Measurements from ENCODE around the gene CANT1. TPM values are rescaled to one million over a fixed set of nuclear protein-coding genes. Genes with fewer than 3 reads are reported as not detected.
"Not testable (repeated sequence)": the region's sequence is repeated elsewhere in the genome, so short reads cannot be mapped to it uniquely, and the experiment has no call there.

CANT1 gene
- total and polyA plus RNA-seq, 2 donors: 18.5 to 20.2 TPM

- no peak overlapping the region for H3K4me3 ChIP-seq (ENCODE audit: low read length in 2 of 2)
- 90% methylated on average over 29 of the region's 29 CpGs for WGBS
- no peak overlapping the region for H3K27ac ChIP-seq (ENCODE audit: low read depth in 1 of 2, low read length in 1 of 2)
- peaks cover 1 to 17% of the 10 kb centered on the region in 2 donors for H3K9me3 ChIP-seq (ENCODE audit: control insufficient read depth in 2 of 2, insufficient read depth in 1 of 2, low read length in 1 of 2)
- H3K4me1 ChIP-seq (ENCODE audit: control insufficient read depth in 2 of 2, insufficient read depth in 2 of 2, low read length in 2 of 2): peaks cover 0 to 3% of the 10 kb centered on the region in 2 donors
- H3K36me3 ChIP-seq (ENCODE audit: control insufficient read depth in 2 of 2, insufficient read depth in 2 of 2, low read length in 1 of 2): no peaks in the 10 kb centered on the region
- no peak for DNase-seq (ENCODE audit: low read depth in 6 of 9, low spot score in 9 of 9)
- H3K27me3 ChIP-seq (ENCODE audit: control insufficient read depth in 2 of 2, insufficient read depth in 1 of 2, low read length in 1 of 2): peaks cover 0 to 7% of the 10 kb centered on the region in 2 donors
These were observed 55.9 kb downstream of the CANT1 start for GRCh38 chr17:78953356-78954350.

- peaks cover 0 to 7% of the 10 kb centered on the region in 2 donors for H3K27me3 ChIP-seq (ENCODE audit: control insufficient read depth in 2 of 2, insufficient read depth in 1 of 2, low read length in 1 of 2)
- DNase-seq (ENCODE audit: low read depth in 6 of 9, low spot score in 9 of 9): no peak
- no peak overlapping the region for H3K27ac ChIP-seq (ENCODE audit: low read depth in 1 of 2, low read length in 1 of 2)
- H3K4me1 ChIP-seq (ENCODE audit: control insufficient read depth in 2 of 2, insufficient read depth in 2 of 2, low read length in 2 of 2): peaks cover 0 to 3% of the 10 kb centered on the region in 2 donors
- H3K9me3 ChIP-seq (ENCODE audit: control insufficient read depth in 2 of 2, insufficient read depth in 1 of 2, low read length in 1 of 2): peaks cover 1 to 17% of the 10 kb centered on the region in 2 donors
- no peak overlapping the region for H3K4me3 ChIP-seq (ENCODE audit: low read length in 2 of 2)
- no peaks in the 10 kb centered on the region for H3K36me3 ChIP-seq (ENCODE audit: control insufficient read depth in 2 of 2, insufficient read depth in 2 of 2, low read length in 1 of 2)
- 93% methylated on average over 10 of the region's 10 CpGs for WGBS
These were observed 56.9 kb downstream of the CANT1 start for GRCh38 chr17:78952706-78953105.

GRCh38 chr17:78951967-78952551 lies 57.5 kb downstream of the CANT1 start:
- 83% methylated on average over 12 of the region's 12 CpGs for WGBS
- Histone ChIP-seq H3K27me3 (ENCODE audit: control insufficient read depth in 2 of 2, insufficient read depth in 1 of 2, low read length in 1 of 2) (peaks cover 0 to 7% of the 10 kb centered on the region in 2 donors), H3K4me3 (ENCODE audit: low read length in 2 of 2) (no peak overlapping the region), H3K27ac (ENCODE audit: low read depth in 1 of 2, low read length in 1 of 2) (no peak overlapping the region), H3K9me3 (ENCODE audit: control insufficient read depth in 2 of 2, insufficient read depth in 1 of 2, low read length in 1 of 2) (peaks cover 1 to 17% of the 10 kb centered on the region in 2 donors), H3K36me3 (ENCODE audit: control insufficient read depth in 2 of 2, insufficient read depth in 2 of 2, low read length in 1 of 2) (no peaks in the 10 kb centered on the region), H3K4me1 (ENCODE audit: control insufficient read depth in 2 of 2, insufficient read depth in 2 of 2, low read length in 2 of 2) (peaks cover 0 to 7% of the 10 kb centered on the region in 2 donors)
- no peak for DNase-seq (ENCODE audit: low read depth in 6 of 9, low spot score in 9 of 9)

GRCh38 chr17:78950870-78951269 lies 58.7 kb downstream of the CANT1 start:
- no peaks in the 10 kb centered on the region for H3K36me3 ChIP-seq (ENCODE audit: control insufficient read depth in 2 of 2, insufficient read depth in 2 of 2, low read length in 1 of 2)
- 95% methylated on average over 2 of the region's 2 CpGs for WGBS
- DNase-seq (ENCODE audit: low read depth in 6 of 9, low spot score in 9 of 9): no peak

GRCh38 chr17:78947235-78948149 lies 62.1 kb downstream of the CANT1 start:
- WGBS: 90% methylated on average over 18 of the region's 18 CpGs
- Histone ChIP-seq H3K4me3 (ENCODE audit: low read length in 2 of 2) (no peak overlapping the region), H3K27me3 (ENCODE audit: control insufficient read depth in 2 of 2, insufficient read depth in 1 of 2, low read length in 1 of 2) (no peaks in the 10 kb centered on the region), H3K4me1 (ENCODE audit: control insufficient read depth in 2 of 2, insufficient read depth in 2 of 2, low read length in 2 of 2) (peaks cover 0 to 16% of the 10 kb centered on the region in 2 donors), H3K9me3 (ENCODE audit: control insufficient read depth in 2 of 2, insufficient read depth in 1 of 2, low read length in 1 of 2) (peaks cover 1 to 17% of the 10 kb centered on the region in 2 donors), H3K27ac (ENCODE audit: low read depth in 1 of 2, low read length in 1 of 2) (no peak overlapping the region), H3K36me3 (ENCODE audit: control insufficient read depth in 2 of 2, insufficient read depth in 2 of 2, low read length in 1 of 2) (no peaks in the 10 kb centered on the region)
- DNase-seq (ENCODE audit: low read depth in 6 of 9, low spot score in 9 of 9): no peak

More at GRCh38 chr17:78950870-78951269, 58.7 kb downstream of the CANT1 start:
- H3K9me3 ChIP-seq (ENCODE audit: control insufficient read depth in 2 of 2, insufficient read depth in 1 of 2, low read length in 1 of 2): peaks cover 1 to 17% of the 10 kb centered on the region in 2 donors
- H3K4me1 ChIP-seq (ENCODE audit: control insufficient read depth in 2 of 2, insufficient read depth in 2 of 2, low read length in 2 of 2): peaks cover 0 to 7% of the 10 kb centered on the region in 2 donors
- peaks cover 0 to 4% of the 10 kb centered on the region in 2 donors for H3K27me3 ChIP-seq (ENCODE audit: control insufficient read depth in 2 of 2, insufficient read depth in 1 of 2, low read length in 1 of 2)
- H3K4me3 ChIP-seq (ENCODE audit: low read length in 2 of 2): no peak overlapping the region
- no peak overlapping the region for H3K27ac ChIP-seq (ENCODE audit: low read depth in 1 of 2, low read length in 1 of 2)

- WGBS: 92% methylated on average over 8 of the region's 8 CpGs
- no peak overlapping the region for H3K4me3 ChIP-seq (ENCODE audit: low read length in 2 of 2)
- no peak for DNase-seq (ENCODE audit: low read depth in 6 of 9, low spot score in 9 of 9)
- H3K36me3 ChIP-seq (ENCODE audit: control insufficient read depth in 2 of 2, insufficient read depth in 2 of 2, low read length in 1 of 2): no peaks in the 10 kb centered on the region
- peaks cover 1 to 12% of the 10 kb centered on the region in 2 donors for H3K9me3 ChIP-seq (ENCODE audit: control insufficient read depth in 2 of 2, insufficient read depth in 1 of 2, low read length in 1 of 2)
- no peaks in the 10 kb centered on the region for H3K27me3 ChIP-seq (ENCODE audit: control insufficient read depth in 2 of 2, insufficient read depth in 1 of 2, low read length in 1 of 2)
- peaks cover 0 to 13% of the 10 kb centered on the region in 2 donors for H3K4me1 ChIP-seq (ENCODE audit: control insufficient read depth in 2 of 2, insufficient read depth in 2 of 2, low read length in 2 of 2)
- H3K27ac ChIP-seq (ENCODE audit: low read depth in 1 of 2, low read length in 1 of 2): no peak overlapping the region
These were observed 62.9 kb downstream of the CANT1 start for GRCh38 chr17:78946631-78947030.

- H3K27ac ChIP-seq (ENCODE audit: low read depth in 1 of 2, low read length in 1 of 2): no peak overlapping the region
These were observed 63.4 kb downstream of the CANT1 start for GRCh38 chr17:78946131-78946530.

GRCh38 chr17:78945455-78945854 lies 64.1 kb downstream of the CANT1 start:
- H3K27me3 ChIP-seq (ENCODE audit: control insufficient read depth in 2 of 2, insufficient read depth in 1 of 2, low read length in 1 of 2); H3K9me3 ChIP-seq (ENCODE audit: control insufficient read depth in 2 of 2, insufficient read depth in 1 of 2, low read length in 1 of 2); DNase-seq (ENCODE audit: low read depth in 6 of 9, low spot score in 9 of 9); H3K4me3 ChIP-seq (ENCODE audit: low read length in 2 of 2); H3K27ac ChIP-seq (ENCODE audit: low read depth in 1 of 2, low read length in 1 of 2); H3K36me3 ChIP-seq (ENCODE audit: control insufficient read depth in 2 of 2, insufficient read depth in 2 of 2, low read length in 1 of 2): not testable (repeated sequence)
- H3K4me1 ChIP-seq (ENCODE audit: control insufficient read depth in 2 of 2, insufficient read depth in 2 of 2, low read length in 2 of 2): peaks cover 0 to 13% of the 10 kb centered on the region in 2 donors
- 96% methylated on average over 12 of the region's 12 CpGs for WGBS

More at GRCh38 chr17:78946131-78946530, 63.4 kb downstream of the CANT1 start:
- no peak for DNase-seq (ENCODE audit: low read depth in 6 of 9, low spot score in 9 of 9)
- WGBS: 83% methylated on average over 7 of the region's 7 CpGs
- H3K36me3 ChIP-seq (ENCODE audit: control insufficient read depth in 2 of 2, insufficient read depth in 2 of 2, low read length in 1 of 2): no peaks in the 10 kb centered on the region
- H3K9me3 ChIP-seq (ENCODE audit: control insufficient read depth in 2 of 2, insufficient read depth in 1 of 2, low read length in 1 of 2): peaks cover 1 to 9% of the 10 kb centered on the region in 2 donors
- no peak overlapping the region for H3K4me3 ChIP-seq (ENCODE audit: low read length in 2 of 2)
- peaks cover 0 to 13% of the 10 kb centered on the region in 2 donors for H3K4me1 ChIP-seq (ENCODE audit: control insufficient read depth in 2 of 2, insufficient read depth in 2 of 2, low read length in 2 of 2)
- no peaks in the 10 kb centered on the region for H3K27me3 ChIP-seq (ENCODE audit: control insufficient read depth in 2 of 2, insufficient read depth in 1 of 2, low read length in 1 of 2)
